SU-DHL-6 (cell line): ENCODE results near the gene ZNF609.

Experiments used
- CTCF ChIP-seq: fragments of 200-600 bp; sonication (generic); IDR thresholded peaks from one replicate; pipeline ENCODE4 v1.5.1; 2017; ENCODE audit warnings: antibody characterized with exemption, mild to moderate bottlenecking, low read length, moderate library complexity; ENCODE audit not compliant: insufficient read depth, poor library complexity, severe bottlenecking
- EZH2phosphoT487 ChIP-seq: fragments of 200-600 bp; sonication (generic), shearing (Covaris generic); conservative IDR thresholded peaks from 2 replicates; pipeline ENCODE4 v1.6.1; 2018; ENCODE audit warnings: mild to moderate bottlenecking, antibody characterized with exemption, low read length, moderate library complexity, mixed read lengths

GRCh38 chr15:64559243-64559642 lies 98.9 kb downstream of the ZNF609 start:
- TF ChIP-seq CTCF (no peak), EZH2phosphoT487 (no peak)
